ENCODE measurements around the gene PTPN11.
"Not testable (repeated sequence)": the region's sequence is repeated elsewhere in the genome, so short reads cannot be mapped to it uniquely, and the experiment has no call there.

PTPN11 gene

GRCh38 chr12:112518365-112518735, 99.6 kb downstream of the PTPN11 start:
- DNase-seq: no peak

- not testable (repeated sequence) for DNase-seq
Measured at GRCh38 chr12:112519841-112520340, 101.1 kb downstream of the PTPN11 start.

- no peak for DNase-seq
Measured at GRCh38 chr12:112523856-112524255, 105.1 kb downstream of the PTPN11 start.

GRCh38 chr12:112524269-112524668, 105.5 kb downstream of the PTPN11 start:
- no peak for DNase-seq

- no peak for DNase-seq
Measured at GRCh38 chr12:112524676-112525425, 106.1 kb downstream of the PTPN11 start.

GRCh38 chr12:112525426-112525809, 106.7 kb downstream of the PTPN11 start:
- no peak for DNase-seq

GRCh38 chr12:112527082-112527481, 108.3 kb downstream of the PTPN11 start:
- no peak for DNase-seq

GRCh38 chr12:112527501-112527900, 108.8 kb downstream of the PTPN11 start:
- no peak for DNase-seq

- no peak for DNase-seq
Measured at GRCh38 chr12:112528521-112528920, 109.8 kb downstream of the PTPN11 start.

- DNase-seq: no peak
Measured at GRCh38 chr12:112530941-112531340, 112.2 kb downstream of the PTPN11 start.

- no peak for DNase-seq
Measured at GRCh38 chr12:112532106-112532505, 113.4 kb downstream of the PTPN11 start.

- DNase-seq: no peak
Measured at GRCh38 chr12:112533528-112533927, 114.8 kb downstream of the PTPN11 start.

GRCh38 chr12:112535017-112535416, 116.3 kb downstream of the PTPN11 start:
- DNase-seq: no peak

- no peak for DNase-seq
Measured at GRCh38 chr12:112535637-112536366, 117.1 kb downstream of the PTPN11 start.

GRCh38 chr12:112536367-112536730, 117.6 kb downstream of the PTPN11 start:
- no peak for DNase-seq

- no peak for DNase-seq
Measured at GRCh38 chr12:112537710-112538396, 119.1 kb downstream of the PTPN11 start.

- DNase-seq: no peak
Measured at GRCh38 chr12:112538740-112539139, 120.0 kb downstream of the PTPN11 start.

- DNase-seq: no peak
Measured at GRCh38 chr12:112539221-112539620, 120.5 kb downstream of the PTPN11 start.

- DNase-seq: no peak
Measured at GRCh38 chr12:112540021-112540420, 121.3 kb downstream of the PTPN11 start.

GRCh38 chr12:112543751-112544150, 125.0 kb downstream of the PTPN11 start:
- DNase-seq: no peak

- no peak for DNase-seq
Measured at GRCh38 chr12:112546339-112546738, 127.6 kb downstream of the PTPN11 start.

GRCh38 chr12:112546996-112547395, 128.2 kb downstream of the PTPN11 start:
- no peak for DNase-seq

- no peak for DNase-seq
Measured at GRCh38 chr12:112549031-112549430, 130.3 kb downstream of the PTPN11 start.

- DNase-seq: no peak
Measured at GRCh38 chr12:112551681-112552080, 132.9 kb downstream of the PTPN11 start.

Measured in DMS153 (cell line).